Measurements from ENCODE around the gene IL36RN.
A peak's percentile ranks its signal among the peaks of the same experiment; 100 is the strongest.

Gene IL36RN

GRCh38 chr2:113072584-113072983 is 13.6 kb downstream of the IL36RN start:
- H3K9me3 Mint-ChIP-seq = no peaks in the 10 kb centered on the region
- no peak overlapping the region for H3K4me3 Mint-ChIP-seq
- no peak overlapping the region for H3K27ac Mint-ChIP-seq
- no peaks in the 10 kb centered on the region for H3K36me3 Mint-ChIP-seq (ENCODE audit: low read depth)
- peaks cover 16% of the 10 kb centered on the region for H3K4me1 Mint-ChIP-seq (ENCODE audit: low read depth)
- intact Hi-C loops (cut with micrococcal nuclease) = no loop called here
- H3K27me3 Mint-ChIP-seq = peaks cover 13% of the 10 kb centered on the region

- Mint-ChIP-seq H3K4me1 (ENCODE audit: low read depth) (peaks cover 24% of the 10 kb centered on the region), H3K4me3 (no peak overlapping the region), H3K27ac (no peak overlapping the region), H3K9me3 (no peaks in the 10 kb centered on the region), H3K36me3 (ENCODE audit: low read depth) (no peaks in the 10 kb centered on the region), H3K27me3 (peaks cover 9% of the 10 kb centered on the region)
- intact Hi-C loops (cut with micrococcal nuclease) = no loop called here
Observed at GRCh38 chr2:113073325-113073834, 14.4 kb downstream of the IL36RN start.

- Mint-ChIP-seq H3K27me3 (peaks cover 9% of the 10 kb centered on the region), H3K4me3 (no peak overlapping the region), H3K4me1 (ENCODE audit: low read depth) (peaks cover 33% of the 10 kb centered on the region), H3K27ac (no peak overlapping the region), H3K36me3 (ENCODE audit: low read depth) (no peaks in the 10 kb centered on the region), H3K9me3 (no peaks in the 10 kb centered on the region)
- intact Hi-C loops (cut with micrococcal nuclease) = no loop called here
Observed at GRCh38 chr2:113075030-113075429, 16.0 kb downstream of the IL36RN start.

- Mint-ChIP-seq H3K27ac (no peak overlapping the region), H3K9me3 (no peaks in the 10 kb centered on the region), H3K4me1 (ENCODE audit: low read depth) (peaks cover 38% of the 10 kb centered on the region), H3K36me3 (ENCODE audit: low read depth) (no peaks in the 10 kb centered on the region), H3K27me3 (peaks cover 9% of the 10 kb centered on the region), H3K4me3 (no peak overlapping the region)
- intact Hi-C loops (cut with micrococcal nuclease) = no loop called here
Observed at GRCh38 chr2:113075600-113075999, 16.6 kb downstream of the IL36RN start.

- intact Hi-C loops (cut with micrococcal nuclease) = no loop called here
- Mint-ChIP-seq H3K36me3 (ENCODE audit: low read depth) (no peaks in the 10 kb centered on the region), H3K4me3 (no peak overlapping the region), H3K4me1 (ENCODE audit: low read depth) (peaks cover 53% of the 10 kb centered on the region), H3K27ac (no peak overlapping the region), H3K27me3 (peaks cover 9% of the 10 kb centered on the region), H3K9me3 (no peaks in the 10 kb centered on the region)
Observed at GRCh38 chr2:113076954-113077669, 18.1 kb downstream of the IL36RN start.

GRCh38 chr2:113077921-113078320 is 18.9 kb downstream of the IL36RN start:
- Mint-ChIP-seq H3K36me3 (ENCODE audit: low read depth) (no peaks in the 10 kb centered on the region), H3K27ac (no peak overlapping the region), H3K27me3 (peaks cover 9% of the 10 kb centered on the region), H3K9me3 (no peaks in the 10 kb centered on the region), H3K4me3 (no peak overlapping the region), H3K4me1 (ENCODE audit: low read depth) (peaks cover 61% of the 10 kb centered on the region)
- intact Hi-C loops (cut with micrococcal nuclease) = no loop called here

GRCh38 chr2:113078350-113078839 is 19.4 kb downstream of the IL36RN start:
- no peak overlapping the region for H3K4me3 Mint-ChIP-seq
- intact Hi-C loops (cut with micrococcal nuclease) = no loop called here
- no peaks in the 10 kb centered on the region for H3K36me3 Mint-ChIP-seq (ENCODE audit: low read depth)
- H3K27ac Mint-ChIP-seq = no peak overlapping the region
- H3K4me1 Mint-ChIP-seq (ENCODE audit: low read depth) = peaks cover 65% of the 10 kb centered on the region
- peaks cover 9% of the 10 kb centered on the region for H3K27me3 Mint-ChIP-seq
- H3K9me3 Mint-ChIP-seq = no peaks in the 10 kb centered on the region

GRCh38 chr2:113079131-113079530 is 20.1 kb downstream of the IL36RN start:
- Mint-ChIP-seq H3K27me3 (peaks cover 9% of the 10 kb centered on the region), H3K4me1 (ENCODE audit: low read depth) (peaks cover 69% of the 10 kb centered on the region), H3K36me3 (ENCODE audit: low read depth) (no peaks in the 10 kb centered on the region), H3K9me3 (no peaks in the 10 kb centered on the region), H3K4me3 (no peak overlapping the region), H3K27ac (no peak overlapping the region)
- intact Hi-C loops (cut with micrococcal nuclease) = no loop called here

GRCh38 chr2:113080134-113080533 is 21.1 kb downstream of the IL36RN start:
- intact Hi-C loops (cut with micrococcal nuclease) = loop anchor here (1.0 to 5.0 kb wide), 2 partner anchors 57 to 312 kb away; no protein-coding TSS in a partner anchor
- Mint-ChIP-seq H3K27me3 (peaks cover 4% of the 10 kb centered on the region), H3K27ac (no peak overlapping the region), H3K36me3 (ENCODE audit: low read depth) (no peaks in the 10 kb centered on the region), H3K4me1 (ENCODE audit: low read depth) (peaks cover 77% of the 10 kb centered on the region), H3K4me3 (no peak overlapping the region), H3K9me3 (no peaks in the 10 kb centered on the region)

- H3K36me3 Mint-ChIP-seq (ENCODE audit: low read depth) = no peaks in the 10 kb centered on the region
- peaks cover 77% of the 10 kb centered on the region for H3K4me1 Mint-ChIP-seq (ENCODE audit: low read depth)
- no peak overlapping the region for H3K4me3 Mint-ChIP-seq
- no peaks in the 10 kb centered on the region for H3K9me3 Mint-ChIP-seq
- H3K27ac Mint-ChIP-seq = no peak overlapping the region
- H3K27me3 Mint-ChIP-seq = peaks cover 8% of the 10 kb centered on the region
- intact Hi-C loops (cut with micrococcal nuclease) = loop anchor here (1.0 to 5.0 kb wide), 2 partner anchors 118 to 311 kb away; no protein-coding TSS in a partner anchor
Observed at GRCh38 chr2:113081488-113082210, 22.7 kb downstream of the IL36RN start.

GRCh38 chr2:113083296-113083695 is 24.3 kb downstream of the IL36RN start:
- intact Hi-C loops (cut with micrococcal nuclease) = loop anchor here (5.0 kb wide), 1 partner anchor 309 kb away; no protein-coding TSS in a partner anchor
- peak overlapping the region; percentile 14 for H3K4me3 Mint-ChIP-seq
- peaks cover 8% of the 10 kb centered on the region for H3K27me3 Mint-ChIP-seq
- H3K9me3 Mint-ChIP-seq = no peaks in the 10 kb centered on the region
- no peaks in the 10 kb centered on the region for H3K36me3 Mint-ChIP-seq (ENCODE audit: low read depth)
- H3K27ac Mint-ChIP-seq = peak overlapping the region; percentile 84
- H3K4me1 Mint-ChIP-seq (ENCODE audit: low read depth) = peaks cover 61% of the 10 kb centered on the region

GRCh38 chr2:113084249-113085000 is 25.4 kb downstream of the IL36RN start:
- H3K27me3 Mint-ChIP-seq = peaks cover 8% of the 10 kb centered on the region
- peak overlapping the region; percentile 37 for H3K27ac Mint-ChIP-seq
- H3K4me3 Mint-ChIP-seq = no peak overlapping the region
- H3K4me1 Mint-ChIP-seq (ENCODE audit: low read depth) = peaks cover 55% of the 10 kb centered on the region
- intact Hi-C loops (cut with micrococcal nuclease) = loop anchor here (5.0 kb wide), 1 partner anchor 308 kb away; no protein-coding TSS in a partner anchor
- H3K9me3 Mint-ChIP-seq = no peaks in the 10 kb centered on the region
- no peaks in the 10 kb centered on the region for H3K36me3 Mint-ChIP-seq (ENCODE audit: low read depth)

- Mint-ChIP-seq H3K9me3 (no peaks in the 10 kb centered on the region), H3K27me3 (peaks cover 8% of the 10 kb centered on the region), H3K4me3 (no peak overlapping the region), H3K27ac (peak overlapping the region; percentile 37), H3K36me3 (ENCODE audit: low read depth) (no peaks in the 10 kb centered on the region), H3K4me1 (ENCODE audit: low read depth) (peaks cover 46% of the 10 kb centered on the region)
- intact Hi-C loops (cut with micrococcal nuclease) = no loop called here
Observed at GRCh38 chr2:113085542-113085941, 26.5 kb downstream of the IL36RN start.

Data from dendritic cell treated with granulocyte-macrophage colony-stimulating factor and Interleukin-4, amounts not matched to agents 40 ng/mL and 50 ng/mL, for 4 days (primary cell).